ENCODE measurements around the gene B3GNT3. TPM values are rescaled to one million over a fixed set of nuclear protein-coding genes. Genes with fewer than 3 reads are reported as not detected.

Gene B3GNT3
- polyA plus RNA-seq, 3 donors, result not detected

DNA sequence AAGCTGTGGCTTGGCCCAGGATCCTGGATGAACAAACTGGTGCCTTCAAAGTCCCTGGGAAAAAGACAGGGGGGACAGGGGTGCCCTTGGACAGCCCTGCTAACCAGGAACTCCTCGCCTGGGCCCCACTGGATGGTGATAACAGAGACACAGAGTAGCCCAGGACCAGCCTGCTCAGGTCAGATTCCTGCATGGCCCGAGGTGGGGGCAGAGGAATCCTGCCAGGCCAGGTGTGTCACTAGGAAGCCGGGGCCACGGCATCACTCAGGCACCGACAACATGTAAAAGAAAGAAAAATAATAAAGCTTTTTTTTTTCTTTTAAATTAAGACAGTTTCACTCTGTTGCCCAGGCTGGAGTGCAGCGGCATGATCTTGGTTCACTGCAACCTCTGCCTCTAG lies 59.1 kb downstream of the B3GNT3 start:
- H3K4me3 ChIP-seq (replicated peaks in 1 of 3; ENCODE audit: low read depth in 2 of 3, low read length in 3 of 3), result no peak overlapping the region
- H3K4me1 ChIP-seq (ENCODE audit: control insufficient read depth in 1 of 2, insufficient read depth in 2 of 2, low read length in 2 of 2), result peaks cover 28 to 31% of the 10 kb centered on the region in 2 donors
- intact Hi-C loops (cut with micrococcal nuclease), result loop anchor here in 1 of 2 donors (2.0 to 10.0 kb wide), 2 partner anchors 75 to 589 kb away; partner anchors contain the start of genes BABAM1 and USHBP1
- Mint-ChIP-seq H3K27ac (no peak overlapping the region), H3K9me3 (no peaks in the 10 kb centered on the region), H3K27me3 (ENCODE audit: low read depth in 3 of 3) (peaks cover 1 to 9% (median 2%) of the 10 kb centered on the region in 3 donors), H3K36me3 (peaks cover 0 to 1% of the 10 kb centered on the region in 2 donors), H3K4me1 (peaks cover 34% of the 10 kb centered on the region), H3K4me3 (no peak overlapping the region)
- H3K9me3 ChIP-seq (replicated peaks in 1 of 2; ENCODE audit: control insufficient read depth in 1 of 2, insufficient read depth in 1 of 2, low read length in 2 of 2), result no peaks in the 10 kb centered on the region
- H3K27me3 ChIP-seq (ENCODE audit: control insufficient read depth in 2 of 2, insufficient read depth in 2 of 2, low read length in 2 of 2), result no peaks in the 10 kb centered on the region
- H2AFZ ChIP-seq (ENCODE audit: insufficient read depth, low read depth, low read length, poor library complexity, severe bottlenecking), result no peak overlapping the region
- TF ChIP-seq, protein P1, sequence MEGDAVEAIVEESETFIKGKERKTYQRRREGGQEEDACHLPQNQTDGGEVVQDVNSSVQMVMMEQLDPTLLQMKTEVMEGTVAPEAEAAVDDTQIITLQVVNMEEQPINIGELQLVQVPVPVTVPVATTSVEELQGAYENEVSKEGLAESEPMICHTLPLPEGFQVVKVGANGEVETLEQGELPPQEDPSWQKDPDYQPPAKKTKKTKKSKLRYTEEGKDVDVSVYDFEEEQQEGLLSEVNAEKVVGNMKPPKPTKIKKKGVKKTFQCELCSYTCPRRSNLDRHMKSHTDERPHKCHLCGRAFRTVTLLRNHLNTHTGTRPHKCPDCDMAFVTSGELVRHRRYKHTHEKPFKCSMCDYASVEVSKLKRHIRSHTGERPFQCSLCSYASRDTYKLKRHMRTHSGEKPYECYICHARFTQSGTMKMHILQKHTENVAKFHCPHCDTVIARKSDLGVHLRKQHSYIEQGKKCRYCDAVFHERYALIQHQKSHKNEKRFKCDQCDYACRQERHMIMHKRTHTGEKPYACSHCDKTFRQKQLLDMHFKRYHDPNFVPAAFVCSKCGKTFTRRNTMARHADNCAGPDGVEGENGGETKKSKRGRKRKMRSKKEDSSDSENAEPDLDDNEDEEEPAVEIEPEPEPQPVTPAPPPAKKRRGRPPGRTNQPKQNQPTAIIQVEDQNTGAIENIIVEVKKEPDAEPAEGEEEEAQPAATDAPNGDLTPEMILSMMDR (IDR thresholded peaks at IDR 0.05), result no peak
- H3K4me2 ChIP-seq (replicated peaks; ENCODE audit: extremely low read depth, low read length, poor library complexity, severe bottlenecking), result no peak overlapping the region
- H4K20me1 ChIP-seq (ENCODE audit: insufficient read depth, low read length), result no peaks in the 10 kb centered on the region
- no peaks in the 10 kb centered on the region for H3K36me3 ChIP-seq (replicated peaks in 1 of 2; ENCODE audit: control insufficient read depth in 1 of 2, insufficient read depth in 2 of 2, low read length in 2 of 2)
- no peak for DNase-seq
- WGBS (ENCODE audit: insufficient coverage), result 90% methylated on average over 2 of the region's 6 CpGs
- H3K79me2 ChIP-seq (ENCODE audit: insufficient read depth, low read length), result no peaks in the 10 kb centered on the region
- H3K27ac ChIP-seq (ENCODE audit: low read depth in 1 of 2, low read length in 2 of 2), result no peak overlapping the region
- no peak overlapping the region for H3K9ac ChIP-seq (ENCODE audit: insufficient read depth, low read length, poor library complexity, severe bottlenecking)

DNA sequence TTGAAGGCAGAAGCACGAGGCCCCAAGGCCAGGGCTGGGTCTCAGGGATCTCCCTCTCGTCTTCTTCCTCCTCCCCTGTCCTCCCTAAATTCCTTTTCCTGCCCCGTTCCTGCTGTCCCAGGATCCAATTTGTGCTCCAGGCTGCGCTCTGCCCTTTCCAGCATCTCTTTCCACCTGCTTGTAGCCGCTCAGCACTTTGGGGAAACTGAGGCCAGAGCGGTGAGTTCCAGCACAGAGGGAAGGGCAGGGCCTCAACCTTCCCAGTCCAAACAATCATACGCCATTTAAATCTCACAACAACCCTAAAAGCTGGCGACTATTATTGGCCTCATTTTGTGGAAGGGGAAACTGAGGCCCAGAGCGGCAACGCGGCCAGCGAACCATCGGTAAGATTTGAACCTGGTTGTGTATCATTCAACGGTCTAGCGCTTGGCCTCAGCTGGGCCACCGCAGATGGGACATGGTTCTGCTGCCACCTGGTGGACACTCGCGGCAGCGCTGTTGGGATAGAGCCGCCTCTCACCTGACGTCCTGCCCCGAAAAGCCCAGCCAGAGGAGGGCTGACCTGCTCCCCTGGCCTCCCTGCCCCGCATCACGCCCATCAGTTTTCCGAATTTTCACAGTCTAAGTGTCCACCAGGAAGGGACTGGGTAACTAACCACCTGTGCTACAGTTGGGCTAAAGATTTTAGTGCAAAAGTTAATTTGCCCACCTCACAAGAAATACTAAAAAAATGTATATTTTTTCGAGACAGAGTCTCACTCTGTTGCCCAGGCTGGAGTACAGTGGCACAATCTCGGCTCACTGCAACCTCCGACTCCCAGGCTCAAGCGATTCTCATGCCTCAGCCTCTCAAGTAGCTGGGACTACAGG lies 60.6 kb downstream of the B3GNT3 start:
- Histone ChIP-seq H3K27me3 (ENCODE audit: control insufficient read depth in 2 of 2, insufficient read depth in 2 of 2, low read length in 2 of 2) (no peaks in the 10 kb centered on the region), H3K9ac (ENCODE audit: insufficient read depth, low read length, poor library complexity, severe bottlenecking) (no peak overlapping the region), H3K4me1 (ENCODE audit: control insufficient read depth in 1 of 2, insufficient read depth in 2 of 2, low read length in 2 of 2) (peaks cover 21 to 27% of the 10 kb centered on the region in 2 donors), H3K79me2 (ENCODE audit: insufficient read depth, low read length) (peaks cover 9% of the 10 kb centered on the region), H3K9me3 (replicated peaks in 1 of 2; ENCODE audit: control insufficient read depth in 1 of 2, insufficient read depth in 1 of 2, low read length in 2 of 2) (no peaks in the 10 kb centered on the region), H3K4me3 (replicated peaks in 1 of 3; ENCODE audit: low read depth in 2 of 3, low read length in 3 of 3) (no peak overlapping the region), H4K20me1 (ENCODE audit: insufficient read depth, low read length) (peaks cover 8% of the 10 kb centered on the region), H2AFZ (ENCODE audit: insufficient read depth, low read depth, low read length, poor library complexity, severe bottlenecking) (peak overlapping the region; percentile 11), H3K27ac (ENCODE audit: low read depth in 1 of 2, low read length in 2 of 2) (no peak overlapping the region), H3K4me2 (replicated peaks; ENCODE audit: extremely low read depth, low read length, poor library complexity, severe bottlenecking) (no peak overlapping the region), H3K36me3 (replicated peaks in 1 of 2; ENCODE audit: control insufficient read depth in 1 of 2, insufficient read depth in 2 of 2, low read length in 2 of 2) (no peaks in the 10 kb centered on the region)
- Mint-ChIP-seq H3K27me3 (ENCODE audit: low read depth in 3 of 3) (peaks cover 1 to 9% (median 2%) of the 10 kb centered on the region in 3 donors), H3K36me3 (peaks cover 0 to 1% of the 10 kb centered on the region in 2 donors), H3K4me3 (peak overlapping the region in 1 of 2 donors; percentile 30), H3K9me3 (no peaks in the 10 kb centered on the region), H3K27ac (peak overlapping the region in 1 of 7 donors; percentile 47), H3K4me1 (peaks cover 26% of the 10 kb centered on the region)
- TF ChIP-seq, protein P1 (IDR thresholded peaks at IDR 0.05), result peak; percentile 93
- intact Hi-C loops (cut with micrococcal nuclease), result loop anchor here (1.0 to 10.0 kb wide), 7 partner anchors 77 to 591 kb away; partner anchors contain the start of genes BABAM1 (in 1 of the 2) and USHBP1 (in 1 of the 2)
- peak; percentile 75 to 81 (median 78) for DNase-seq
- 23% methylated on average over 25 of the region's 29 CpGs for WGBS (ENCODE audit: insufficient coverage)
